Measurements from ENCODE around the gene MCF2L. TPM values are rescaled to one million over a fixed set of nuclear protein-coding genes. Genes with fewer than 3 reads are reported as not detected.

The MCF2L gene
- total and polyA plus RNA-seq, 2 experiments from 2014 or later = 27.6 to 38.6 TPM

GRCh38 chr13:113061796-113062425 is 92.9 kb downstream of the MCF2L start:
- no peak for DNase-seq (ENCODE audit: low read depth in 1 of 2, low spot score in 1 of 2)
- no peak for TF ChIP-seq CTCF (IDR thresholded peaks at IDR 0.05; ENCODE audit: low read depth, low read length)
- no peak overlapping the region for H3K27ac ChIP-seq
- no peaks in the 10 kb centered on the region for H3K4me1 ChIP-seq (ENCODE audit: low read depth)
- no peak overlapping the region for H3K4me3 ChIP-seq
- H3K27me3 ChIP-seq = no peaks in the 10 kb centered on the region
- H3K9me3 ChIP-seq (ENCODE audit: low read depth) = no peaks in the 10 kb centered on the region
- H3K36me3 ChIP-seq = no peaks in the 10 kb centered on the region

- no peak for TF ChIP-seq CTCF (IDR thresholded peaks at IDR 0.05; ENCODE audit: low read depth, low read length)
- Histone ChIP-seq H3K9me3 (ENCODE audit: low read depth) (no peaks in the 10 kb centered on the region), H3K4me1 (ENCODE audit: low read depth) (no peaks in the 10 kb centered on the region), H3K36me3 (no peaks in the 10 kb centered on the region), H3K27me3 (no peaks in the 10 kb centered on the region), H3K27ac (no peak overlapping the region), H3K4me3 (no peak overlapping the region)
- DNase-seq (ENCODE audit: low read depth in 1 of 2, low spot score in 1 of 2) = no peak
Observed at GRCh38 chr13:113062691-113063090, 93.7 kb downstream of the MCF2L start.

- H3K36me3 ChIP-seq = no peaks in the 10 kb centered on the region
- no peak for TF ChIP-seq CTCF (IDR thresholded peaks at IDR 0.05; ENCODE audit: low read depth, low read length)
- H3K27ac ChIP-seq = no peak overlapping the region
- H3K27me3 ChIP-seq = no peaks in the 10 kb centered on the region
- no peaks in the 10 kb centered on the region for H3K9me3 ChIP-seq (ENCODE audit: low read depth)
- no peak overlapping the region for H3K4me3 ChIP-seq
- no peaks in the 10 kb centered on the region for H3K4me1 ChIP-seq (ENCODE audit: low read depth)
- DNase-seq (ENCODE audit: low read depth in 1 of 2, low spot score in 1 of 2) = no peak
Observed at GRCh38 chr13:113063091-113063491, 94.1 kb downstream of the MCF2L start.

- no peaks in the 10 kb centered on the region for H3K9me3 ChIP-seq (ENCODE audit: low read depth)
- H3K36me3 ChIP-seq = no peaks in the 10 kb centered on the region
- DNase-seq (ENCODE audit: low read depth in 1 of 2, low spot score in 1 of 2) = no peak
- no peaks in the 10 kb centered on the region for H3K27me3 ChIP-seq
- H3K27ac ChIP-seq = no peak overlapping the region
- no peaks in the 10 kb centered on the region for H3K4me1 ChIP-seq (ENCODE audit: low read depth)
- H3K4me3 ChIP-seq = no peak overlapping the region
- TF ChIP-seq CTCF (IDR thresholded peaks at IDR 0.05; ENCODE audit: low read depth, low read length) = no peak
Observed at GRCh38 chr13:113064000-113064533, 95.1 kb downstream of the MCF2L start.

- TF ChIP-seq CTCF (IDR thresholded peaks at IDR 0.05; ENCODE audit: low read depth, low read length) = no peak
Observed at GRCh38 chr13:113064534-113065405, 95.8 kb downstream of the MCF2L start.

More at GRCh38 chr13:113064534-113065405, 95.8 kb downstream of the MCF2L start:
- DNase-seq (ENCODE audit: low read depth in 1 of 2, low spot score in 1 of 2) = peak in 1 of 2 donors; percentile 81
- H3K36me3 ChIP-seq = no peaks in the 10 kb centered on the region
- no peaks in the 10 kb centered on the region for H3K27me3 ChIP-seq
- no peaks in the 10 kb centered on the region for H3K4me1 ChIP-seq (ENCODE audit: low read depth)
- no peaks in the 10 kb centered on the region for H3K9me3 ChIP-seq (ENCODE audit: low read depth)
- H3K27ac ChIP-seq = no peak overlapping the region
- H3K4me3 ChIP-seq = no peak overlapping the region
